Stomach (tissue), 4 donors: Measurements from ENCODE around the gene RAI1.
A peak's percentile ranks its signal among the peaks of the same experiment; 100 is the strongest.

Experiments used
- POLR2AphosphoS5 ChIP-seq, 3 donors: sonication (generic); formaldehyde crosslinking; IDR thresholded peaks; one replicate each; pipeline ENCODE4 v1.6.1; 2016; ENCODE audit warnings: antibody characterized with exemption in 3 of 3
- TF ChIP-seq, protein P1 (sequence below), 7 experiments: fragments of 450-650 bp in 4 of 7; fragments of 200-600 bp in 3 of 7; sonication (generic) in 3 of 7; IDR thresholded peaks; one replicate each; pipeline ENCODE4 v1.5.1; 2016 to 2019; ENCODE audit warnings: antibody characterized with exemption in 7 of 7, control low read depth in 2 of 7, mild to moderate bottlenecking in 1 of 7

DNA sequence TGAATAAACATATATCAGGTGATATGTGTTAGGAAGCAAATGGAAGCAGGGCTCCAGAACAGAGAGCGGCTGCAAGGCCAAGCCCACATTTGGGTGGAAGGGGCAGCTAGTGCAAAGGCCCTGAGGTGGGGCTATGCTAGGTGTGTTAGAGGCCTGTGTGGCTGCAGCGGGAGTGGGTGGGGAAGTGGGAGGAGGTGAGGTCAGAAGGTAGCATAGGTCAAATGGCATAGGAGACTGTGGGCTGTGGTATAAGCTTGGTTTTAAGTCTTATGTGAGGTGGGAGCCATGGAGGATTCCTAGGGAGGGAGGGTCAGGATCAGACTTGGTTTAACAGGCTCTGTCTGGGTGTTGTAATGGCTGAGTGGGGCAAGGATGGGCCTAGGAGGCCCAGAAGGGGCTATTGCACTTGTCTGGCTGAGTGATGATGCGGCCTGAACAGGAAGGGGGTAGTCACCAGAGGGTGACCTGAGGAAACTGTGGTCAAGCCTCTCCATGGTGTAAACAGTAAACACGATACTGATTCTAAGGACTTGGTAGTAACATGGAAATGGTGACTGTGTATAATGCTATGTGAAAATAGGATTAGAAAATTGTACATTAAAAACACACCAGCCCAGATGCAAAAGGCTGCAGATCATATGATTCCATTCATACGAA is 31.1 kb downstream of the RAI1 start:
- peak in 1 of 3 donors; percentile 35 for TF ChIP-seq POLR2AphosphoS5 (IDR thresholded peaks at IDR 0.05)
- TF ChIP-seq, protein P1, sequence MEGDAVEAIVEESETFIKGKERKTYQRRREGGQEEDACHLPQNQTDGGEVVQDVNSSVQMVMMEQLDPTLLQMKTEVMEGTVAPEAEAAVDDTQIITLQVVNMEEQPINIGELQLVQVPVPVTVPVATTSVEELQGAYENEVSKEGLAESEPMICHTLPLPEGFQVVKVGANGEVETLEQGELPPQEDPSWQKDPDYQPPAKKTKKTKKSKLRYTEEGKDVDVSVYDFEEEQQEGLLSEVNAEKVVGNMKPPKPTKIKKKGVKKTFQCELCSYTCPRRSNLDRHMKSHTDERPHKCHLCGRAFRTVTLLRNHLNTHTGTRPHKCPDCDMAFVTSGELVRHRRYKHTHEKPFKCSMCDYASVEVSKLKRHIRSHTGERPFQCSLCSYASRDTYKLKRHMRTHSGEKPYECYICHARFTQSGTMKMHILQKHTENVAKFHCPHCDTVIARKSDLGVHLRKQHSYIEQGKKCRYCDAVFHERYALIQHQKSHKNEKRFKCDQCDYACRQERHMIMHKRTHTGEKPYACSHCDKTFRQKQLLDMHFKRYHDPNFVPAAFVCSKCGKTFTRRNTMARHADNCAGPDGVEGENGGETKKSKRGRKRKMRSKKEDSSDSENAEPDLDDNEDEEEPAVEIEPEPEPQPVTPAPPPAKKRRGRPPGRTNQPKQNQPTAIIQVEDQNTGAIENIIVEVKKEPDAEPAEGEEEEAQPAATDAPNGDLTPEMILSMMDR (IDR thresholded peaks at IDR 0.05) = no peak
